Stomach (tissue), 9 donors: ENCODE results near the gene TFF3. TPM values are rescaled to one million over a fixed set of nuclear protein-coding genes. Genes with fewer than 3 reads are reported as not detected.

Experiments used
- DNase-seq, 2 donors: peaks; one replicate each; pipeline versions ENCODE4 v3.0.0 to v3.0.0-alpha.2; 2013 to 2019
- H3K27ac ChIP-seq, 5 donors: fragments of 200-600 bp in 4 of 5; sonication (generic) in 4 of 5; one replicate each; pipeline ENCODE4 v1.5.1; 2013 to 2019; ENCODE audit warnings: mild to moderate bottlenecking in 1 of 5, moderate library complexity in 1 of 5
- H3K27me3 ChIP-seq, 3 donors: fragments of 200-600 bp; sonication (generic); one replicate each; pipeline ENCODE4 v1.5.1; 2017 to 2019; ENCODE audit warnings: mixed run types in 1 of 3
- H3K36me3 ChIP-seq, 4 donors: fragments of 200-600 bp; sonication (generic); 1 replicate in 3 of 4; 2 replicates in 1 of 4; pipeline ENCODE4 v1.5.1; 2016 to 2019
- H3K4me1 ChIP-seq, 4 donors: fragments of 200-600 bp; sonication (generic); one replicate each; pipeline ENCODE4 v1.5.1; 2016 to 2019
- H3K4me3 ChIP-seq, 4 donors: fragments of 200-600 bp; sonication (generic) in 3 of 4; one replicate each; pipeline ENCODE4 v1.5.1; 2016 to 2019; ENCODE audit warnings: mild to moderate bottlenecking in 1 of 4
- H3K9me3 ChIP-seq, 4 donors: fragments of 200-600 bp; sonication (generic); one replicate each; pipeline ENCODE4 v1.5.1; 2016 to 2019
- CTCF ChIP-seq, 7 experiments: fragments of 450-650 bp in 4 of 7; fragments of 200-600 bp in 3 of 7; sonication (generic) in 3 of 7; IDR thresholded peaks; one replicate each; pipeline ENCODE4 v1.5.1; 2016 to 2019; ENCODE audit warnings: antibody characterized with exemption in 7 of 7, control low read depth in 2 of 7, mild to moderate bottlenecking in 1 of 7
- EP300 ChIP-seq: sonication (generic); formaldehyde crosslinking; IDR thresholded peaks from one replicate; pipeline ENCODE4 v1.6.1; 2017; ENCODE audit warnings: antibody characterized with exemption
- POLR2A ChIP-seq, 4 donors: fragments of 450-650 bp; IDR thresholded peaks; one replicate each; pipeline ENCODE4 v1.6.1; 2016; ENCODE audit warnings: antibody characterized with exemption in 4 of 4, control low read depth in 2 of 4, mild to moderate bottlenecking in 1 of 4, moderate library complexity in 1 of 4
- POLR2AphosphoS5 ChIP-seq, 3 donors: sonication (generic); formaldehyde crosslinking; IDR thresholded peaks; one replicate each; pipeline ENCODE4 v1.6.1; 2016; ENCODE audit warnings: antibody characterized with exemption in 3 of 3
- WGBS, 5 donors: extraction: QIAGEN DNeasy Blood & Tissue Kit in 3 of 5; methylation state at CpG; one replicate each; pipeline versions ENCODE4 v1.1.5 to v1.1.7; 2013 to 2018; 5-methylcytosine and 5-hydroxymethylcytosine counted together
- intact Hi-C: fragments of 100-400 bp; cut with DNase I; formaldehyde crosslinking; loops from one replicate; pipeline ENCODE4 v1.15.1; 2023; ENCODE audit warnings: low total_unique reads
- polyA plus RNA-seq, 3 donors: library from polyadenylated mRNA; stranded (reverse); fragments of 200-250 nt; gene quantifications; one replicate each; pipeline ENCODE4 v1.2.3, GENCODE V29; 2013
- total RNA-seq, 5 donors: library from RNA; depleted of rRNA; stranded (reverse); fragments of >200 nt; gene quantifications; one replicate each; pipeline versions ENCODE4 v1.1.0 to v1.2.3, GENCODE V29; 2014 to 2016
- donor health status: healthy with polysubstance abuse.
- donor health status: Bipolar disorder and iron deficiency.
- donor health status: healthy.

The TFF3 gene
- total and polyA plus RNA-seq, 8 donors: 2.0 to 488 (median 27.3) TPM

- no peak for TF ChIP-seq CTCF (IDR thresholded peaks at IDR 0.05)
- no peak for TF ChIP-seq POLR2A (IDR thresholded peaks at IDR 0.05)
- TF ChIP-seq POLR2AphosphoS5 (IDR thresholded peaks at IDR 0.05): peak in 2 of 3 donors; percentile 67 to 82
- DNase-seq: peak; percentile 78 to 80
- H3K27me3 ChIP-seq: peaks cover 0 to 23% (median 0%) of the 10 kb centered on the region in 3 donors
- peak within 1 kb of the TSS; percentile 38 to 83 (median 78) for H3K27ac ChIP-seq
- no peaks in the 10 kb centered on the region for H3K36me3 ChIP-seq
- intact Hi-C loops: loop anchor here (10.0 kb wide), 1 partner anchor 54 kb away; the partner anchor contains the start of gene UBASH3A
- H3K4me1 ChIP-seq: peaks cover 0 to 11% (median 2%) of the 10 kb centered on the region in 4 donors
- peaks cover 0 to 16% (median 9%) of the 10 kb centered on the region in 4 donors for H3K9me3 ChIP-seq
- peak within 1 kb of the TSS; percentile 18 to 30 (median 25) for H3K4me3 ChIP-seq
- 28 to 71% (median 46%) methylated on average over 13 of the region's 13 CpGs for WGBS, 5 donors
These were observed 35.8 kb upstream of the TFF3 start, which contains the start of gene TFF2 for GRCh38 chr21:42350927-42351426. TSS of gene TFF2 (minus strand) at chr21:42350994. CDS start at chr21:42350957, 37 bp downstream.

GRCh38 chr21:42350318-42350910 is 35.2 kb upstream of the TFF3 start:
- Histone ChIP-seq H3K36me3 (no peaks in the 10 kb centered on the region), H3K4me1 (peaks cover 0 to 11% (median 2%) of the 10 kb centered on the region in 4 donors), H3K27ac (peak overlapping the region; percentile 38 to 83 (median 78)), H3K27me3 (peaks cover 0 to 23% (median 0%) of the 10 kb centered on the region in 3 donors), H3K9me3 (peaks cover 0 to 12% (median 5%) of the 10 kb centered on the region in 4 donors), H3K4me3 (peak overlapping the region; percentile 6 to 30 (median 23))
- TF ChIP-seq POLR2AphosphoS5 (IDR thresholded peaks at IDR 0.05) (no peak), CTCF (IDR thresholded peaks at IDR 0.05) (no peak), POLR2A (IDR thresholded peaks at IDR 0.05) (no peak)
- intact Hi-C loops: loop anchor here (10.0 kb wide), 1 partner anchor 54 kb away; the partner anchor contains the start of gene UBASH3A
- DNase-seq: no peak
- 31 to 63% (median 48%) methylated on average over 11 of the region's 11 CpGs for WGBS, 5 donors

- 68 to 79% (median 73%) methylated on average over 14 of the region's 14 CpGs for WGBS, 5 donors
- peaks cover 0 to 23% (median 0%) of the 10 kb centered on the region in 3 donors for H3K27me3 ChIP-seq
- TF ChIP-seq CTCF (IDR thresholded peaks at IDR 0.05): no peak
- TF ChIP-seq POLR2AphosphoS5 (IDR thresholded peaks at IDR 0.05): no peak
- no peak for TF ChIP-seq POLR2A (IDR thresholded peaks at IDR 0.05)
- TF ChIP-seq EP300: no peak
- peaks cover 0 to 6% (median 0%) of the 10 kb centered on the region in 4 donors for H3K9me3 ChIP-seq
- no peaks in the 10 kb centered on the region for H3K36me3 ChIP-seq
- peak overlapping the region; percentile 18 to 30 (median 25) for H3K4me3 ChIP-seq
- peak overlapping the region; percentile 38 to 83 (median 78) for H3K27ac ChIP-seq
- peaks cover 0 to 11% (median 2%) of the 10 kb centered on the region in 4 donors for H3K4me1 ChIP-seq
- intact Hi-C loops: loop anchor here (10.0 kb wide), 2 partner anchors 55 to 95 kb away; partner anchors contain the start of gene UBASH3A
- DNase-seq: no peak
These were observed 34.5 kb upstream of the TFF3 start for GRCh38 chr21:42349420-42350317.

- DNase-seq: no peak
- peaks cover 0 to 23% (median 0%) of the 10 kb centered on the region in 3 donors for H3K27me3 ChIP-seq
- H3K27ac ChIP-seq: peak overlapping the region; percentile 4 to 83 (median 78)
- peaks cover 0 to 11% (median 2%) of the 10 kb centered on the region in 4 donors for H3K4me1 ChIP-seq
- peak overlapping the region; percentile 1 to 30 (median 23) for H3K4me3 ChIP-seq
- intact Hi-C loops: loop anchor here (10.0 kb wide), 1 partner anchor 96 kb away; no protein-coding TSS in a partner anchor
- no peaks in the 10 kb centered on the region for H3K9me3 ChIP-seq
- WGBS, 5 donors: 93 to 100% (median 96%) methylated on average over 2 of the region's 2 CpGs
- H3K36me3 ChIP-seq: no peaks in the 10 kb centered on the region
- no peak for TF ChIP-seq POLR2AphosphoS5 (IDR thresholded peaks at IDR 0.05)
- TF ChIP-seq CTCF (IDR thresholded peaks at IDR 0.05): no peak
- no peak for TF ChIP-seq POLR2A (IDR thresholded peaks at IDR 0.05)
- TF ChIP-seq EP300: no peak
These were observed 33.6 kb upstream of the TFF3 start for GRCh38 chr21:42348762-42349161.
